GM12875 (cell line): ENCODE measurements around the gene TRNAU1AP.
"Not testable (repeated sequence)": the region's sequence is repeated elsewhere in the genome, so short reads cannot be mapped to it uniquely, and the experiment has no call there.

ENCODE experiments used
- H3K4me3 ChIP-seq: one replicate; pipeline ENCODE4 v1.5.1; 2011; ENCODE audit warnings: low read depth, low read length, control low read depth
- CTCF ChIP-seq: IDR thresholded peaks from 2 replicates; pipeline ENCODE4 v1.5.1; 2011; ENCODE audit warnings: low read depth, mild to moderate bottlenecking, control low read depth, inconsistent platforms, low read length, moderate library complexity, borderline replicate concordance; ENCODE audit not compliant: insufficient read depth

Gene TRNAU1AP

GRCh38 chr1:28566931-28567330 lies 14.0 kb downstream of the TRNAU1AP start:
- TF ChIP-seq CTCF, result no peak
- no peak overlapping the region for H3K4me3 ChIP-seq

GRCh38 chr1:28571911-28572310 lies 19.0 kb downstream of the TRNAU1AP start:
- H3K4me3 ChIP-seq, result no peak overlapping the region
- TF ChIP-seq CTCF, result no peak

- H3K4me3 ChIP-seq, result not testable (repeated sequence)
These were observed 20.0 kb downstream of the TRNAU1AP start for GRCh38 chr1:28572891-28573290.

GRCh38 chr1:28573564-28573963 lies 20.7 kb downstream of the TRNAU1AP start:
- TF ChIP-seq CTCF, result no peak
- H3K4me3 ChIP-seq, result no peak overlapping the region

GRCh38 chr1:28577052-28577678 lies 24.3 kb downstream of the TRNAU1AP start:
- TF ChIP-seq CTCF, result no peak
- H3K4me3 ChIP-seq, result no peak overlapping the region

GRCh38 chr1:28577738-28578536 lies 25.1 kb downstream of the TRNAU1AP start:
- no peak for TF ChIP-seq CTCF
- no peak overlapping the region for H3K4me3 ChIP-seq

GRCh38 chr1:28578696-28579218 lies 25.9 kb downstream of the TRNAU1AP start:
- no peak for TF ChIP-seq CTCF
- no peak overlapping the region for H3K4me3 ChIP-seq
